Measurements from ENCODE around the gene DTNBP1. TPM values are rescaled to one million over a fixed set of nuclear protein-coding genes. Genes with fewer than 3 reads are reported as not detected.

Gene DTNBP1
- total and polyA plus RNA-seq, 2 of the 13 experiments (the other 11 are each of a cell fraction or from before 2014, with no cell fraction given): 6.6 to 19.1 TPM

GRCh38 chr6:15604843-15605242, 58.0 kb downstream of the DTNBP1 start:
- CTCF ChIA-PET (ENCODE audit: low intra/inter-chr PET ratio, low total read pairs): no interaction called here
- Histone ChIP-seq H4K20me1 (ENCODE audit: insufficient read depth, low read length) (no peaks in the 10 kb centered on the region), H3K27me3 (ENCODE audit: control insufficient read depth in 1 of 2, insufficient read depth in 2 of 2, low read length in 2 of 2) (no peaks in the 10 kb centered on the region), H3K9ac (ENCODE audit: insufficient read depth, low read depth, low read length) (no peak overlapping the region), H3K4me1 (ENCODE audit: insufficient read depth, low read length) (no peaks in the 10 kb centered on the region), H3K79me2 (ENCODE audit: insufficient read depth, low read length) (no peaks in the 10 kb centered on the region), H2AFZ (ENCODE audit: low read length) (no peak overlapping the region), H3K4me2 (ENCODE audit: low read depth, low read length) (no peak overlapping the region), H3K27ac (ENCODE audit: extremely low read length, insufficient read depth, low read length) (no peak overlapping the region), H3K9me3 (ENCODE audit: low read length) (no peaks in the 10 kb centered on the region), H3K4me3 (replicated peaks in 1 of 3; ENCODE audit: insufficient read depth in 1 of 3, low read depth in 2 of 3, low read length in 3 of 3) (no peak overlapping the region), H3K36me3 (replicated peaks in 1 of 2; ENCODE audit: control insufficient read depth in 1 of 2, insufficient read depth in 2 of 2, low read length in 2 of 2) (peaks cover 0 to 2% of the 10 kb centered on the region in 2 experiments; a peak in 3 of 5 replicates)
- FAIRE-seq (no peak), ATAC-seq (no peak), DNase-seq (ENCODE audit: low spot score) (no peak)
- 92% methylated on average over 2 of the region's 2 CpGs for WGBS (ENCODE audit: low lambda C conversion rate)
- in situ Hi-C loops (cut with HindIII; ENCODE audit: extremely low pct_ligation_motif_present, low pct_unique_long_range_greater_than_20kb): loop anchor here (25.0 kb wide), 1 partner anchor 1393 kb away; no protein-coding TSS in a partner anchor
- no TSS peak for BruUV-seq (replicated peaks)
- intact Hi-C loops (cut with micrococcal nuclease; ENCODE audit: unreplicated experiment): no loop called here
- POLR2A ChIA-PET: no interaction called here
- TF ChIP-seq TIGD3 (CRISPR knock-in tag; IDR thresholded peaks at IDR 0.05; ENCODE audit: borderline replicate concordance): no peak
- TF ChIP-seq ZNF768 (CRISPR knock-in tag; IDR thresholded peaks at IDR 0.05): no peak
- no peak for TF ChIP-seq NRL (CRISPR knock-in tag; IDR thresholded peaks at IDR 0.05; ENCODE audit: borderline replicate concordance)
- TF ChIP-seq ZBTB34 (CRISPR knock-in tag; IDR thresholded peaks at IDR 0.05): no peak
- TF ChIP-seq IRF2 (CRISPR knock-in tag; IDR thresholded peaks at IDR 0.05): no peak
- no peak for TF ChIP-seq ZSCAN22 (CRISPR knock-in tag; IDR thresholded peaks at IDR 0.05)
- no peak for TF ChIP-seq TAF1 (CRISPR knock-in tag; IDR thresholded peaks at IDR 0.05)
- no peak for TF ChIP-seq ZSCAN25 (CRISPR knock-in tag; IDR thresholded peaks at IDR 0.05)
- TF ChIP-seq RERE (CRISPR knock-in tag; IDR thresholded peaks at IDR 0.05; ENCODE audit: low read depth): no peak
- TF ChIP-seq TARDBP (CRISPR knock-in tag; IDR thresholded peaks at IDR 0.05): no peak
- TF ChIP-seq BCL6 (CRISPR knock-in tag; IDR thresholded peaks at IDR 0.05): no peak
- TF ChIP-seq TERF1 (CRISPR knock-in tag; IDR thresholded peaks at IDR 0.05): no peak
- no peak for TF ChIP-seq MBNL3 (CRISPR knock-in tag; conservative IDR thresholded peaks at IDR 0.05)
- TF ChIP-seq MNT (IDR thresholded peaks at IDR 0.05): no peak

Measured in HepG2 (cell line).